ENCODE measurements around the gene DPF3. TPM values are rescaled to one million over a fixed set of nuclear protein-coding genes. Genes with fewer than 3 reads are reported as not detected.

DPF3 gene
- total and polyA plus RNA-seq, 11 donors, result 13.5 to 53.8 (median 37.0) TPM

GRCh38 chr14:72607386-72608130 is 286.3 kb downstream of the DPF3 start:
- WGBS, 4 donors, result 84 to 96% (median 93%) methylated on average over 12 of the region's 12 CpGs
- Histone ChIP-seq H3K9me3 (no peaks in the 10 kb centered on the region), H3K27ac (no peak overlapping the region), H3K27me3 (no peaks in the 10 kb centered on the region), H3K4me3 (no peak overlapping the region), H3K36me3 (no peaks in the 10 kb centered on the region), H3K4me1 (peaks cover 0 to 14% (median 4%) of the 10 kb centered on the region in 12 donors)
- no peak for ATAC-seq
- TF ChIP-seq CTCF (IDR thresholded peaks at IDR 0.05), result no peak
- no peak for TF ChIP-seq POLR2A (IDR thresholded peaks at IDR 0.05)
- DNase-seq, result no peak
- intact Hi-C loops (cut with DNase I), result no loop called here

GRCh38 chr14:72606879-72607278 is 287.0 kb downstream of the DPF3 start:
- Histone ChIP-seq H3K9me3 (no peaks in the 10 kb centered on the region), H3K27ac (no peak overlapping the region), H3K4me3 (no peak overlapping the region), H3K4me1 (peaks cover 0 to 13% (median 2%) of the 10 kb centered on the region in 12 donors), H3K27me3 (no peaks in the 10 kb centered on the region), H3K36me3 (no peaks in the 10 kb centered on the region)
- ATAC-seq (no peak), DNase-seq (no peak)
- TF ChIP-seq POLR2A (IDR thresholded peaks at IDR 0.05), result no peak
- TF ChIP-seq CTCF (IDR thresholded peaks at IDR 0.05), result no peak
- WGBS, 4 donors, result 94 to 100% (median 95%) methylated on average over 1 of the region's 1 CpG
- intact Hi-C loops (cut with DNase I), result no loop called here

GRCh38 chr14:72605921-72606220 is 288.0 kb downstream of the DPF3 start:
- no peak overlapping the region for H3K4me3 ChIP-seq
- ATAC-seq (no peak), DNase-seq (no peak)
- WGBS, 4 donors, result 90 to 100% (median 94%) methylated on average over 3 of the region's 3 CpGs
- no peaks in the 10 kb centered on the region for H3K27me3 ChIP-seq
- no peaks in the 10 kb centered on the region for H3K36me3 ChIP-seq
- TF ChIP-seq POLR2A (IDR thresholded peaks at IDR 0.05), result no peak
- TF ChIP-seq CTCF (IDR thresholded peaks at IDR 0.05), result no peak
- H3K4me1 ChIP-seq, result peaks cover 0 to 8% (median 0%) of the 10 kb centered on the region in 12 donors
- no peak overlapping the region for H3K27ac ChIP-seq
- intact Hi-C loops (cut with DNase I), result no loop called here
- no peaks in the 10 kb centered on the region for H3K9me3 ChIP-seq

GRCh38 chr14:72605096-72605920 is 288.6 kb downstream of the DPF3 start:
- WGBS, 4 donors, result 86 to 94% (median 89%) methylated on average over 17 to 18 of the region's 18 CpGs
- DNase-seq, result no peak
- no peak for ATAC-seq
- TF ChIP-seq POLR2A (IDR thresholded peaks at IDR 0.05) (no peak), CTCF (IDR thresholded peaks at IDR 0.05) (no peak)
- Histone ChIP-seq H3K27me3 (no peaks in the 10 kb centered on the region), H3K4me3 (no peak overlapping the region), H3K36me3 (no peaks in the 10 kb centered on the region), H3K27ac (no peak overlapping the region), H3K4me1 (peaks cover 0 to 2% (median 0%) of the 10 kb centered on the region in 12 donors), H3K9me3 (no peaks in the 10 kb centered on the region)
- intact Hi-C loops (cut with DNase I), result no loop called here

Measured in heart left ventricle (tissue), 16 donors.